HepG2 (cell line): Measurements from ENCODE around the gene GALP. TPM values are rescaled to one million over a fixed set of nuclear protein-coding genes. Genes with fewer than 3 reads are reported as not detected.
A peak's percentile ranks its signal among the peaks of the same experiment; 100 is the strongest.

Experiments used
- ATAC-seq: fragments of 200-7000 bp; cut with Tn5 transposase; 3 replicates; pipeline ENCODE4 v1.9.1; 2020; ENCODE audit warnings: mild to moderate bottlenecking, moderate library complexity
- BruUV-seq: library from RNA; stranded (reverse); fragments of 400-500 nt; replicated peaks from 2 replicates; lab custom pipeline; 2021; lab: Mats Ljungman, UMichigan
- CTCF ChIA-PET: fragments of 300-600 bp; formaldehyde crosslinking; extraction: SDS; loops from one replicate; lab custom pipeline; 2021; ENCODE audit warnings: low total read pairs, inconsistent platforms, low intra/inter-chr PET ratio; lab: Yijun Ruan, JAX
- POLR2A ChIA-PET: fragments of 350-600 bp; sonication (Branson Sonifier 250); formaldehyde crosslinking; loops from one replicate; lab custom pipeline; 2020; ENCODE audit warnings: antibody characterized with exemption, inconsistent platforms; lab: Yijun Ruan, JAX
- DNase-seq: peaks from one replicate; pipeline ENCODE4 v3.0.0-alpha.2; 2015; ENCODE audit warnings: low spot score
- FAIRE-seq: peaks from 3 replicates; lab custom pipeline; 2011; peaks lifted over from hg19 to GRCh38; lab: Jason Lieb, UNC
- H2AFZ ChIP-seq: one replicate; pipeline ENCODE4 v1.6.1; 2011; ENCODE audit warnings: low read length, inconsistent platforms
- H3K27ac ChIP-seq: fragments of 300-600 bp; 3 replicates; pipeline ENCODE4 v1.8.0; 2011; ENCODE audit warnings: mixed run types, mild to moderate bottlenecking, mixed read lengths, low read length, inconsistent platforms; ENCODE audit not compliant: insufficient read depth; ENCODE audit errors: extremely low read length
- H3K27me3 ChIP-seq, 2 experiments: fragments of 200-600 bp in 1 of 2; 2 replicates in 1 of 2; 3 replicates in 1 of 2; pipeline versions ENCODE4 v1.6.0 to v1.8.0; 2011; ENCODE audit warnings: low read length in 2 of 2, mild to moderate bottlenecking in 2 of 2, moderate library complexity in 2 of 2, inconsistent platforms in 1 of 2; ENCODE audit not compliant: insufficient read depth in 2 of 2, control insufficient read depth in 1 of 2
- H3K36me3 ChIP-seq, 2 experiments: fragments of 200-600 bp in 1 of 2; replicated peaks in 1 of 2; 2 replicates in 1 of 2; 3 replicates in 1 of 2; pipeline versions ENCODE4 v1.5.1 to v1.8.0; 2011; ENCODE audit warnings: low read length in 2 of 2, inconsistent platforms in 1 of 2; ENCODE audit not compliant: insufficient read depth in 2 of 2, control insufficient read depth in 1 of 2
- H3K4me1 ChIP-seq: 2 replicates; pipeline ENCODE4 v1.5.1; 2012; ENCODE audit warnings: low read length, inconsistent platforms; ENCODE audit not compliant: insufficient read depth
- H3K4me2 ChIP-seq: 2 replicates; pipeline ENCODE4 v1.6.0; 2011; ENCODE audit warnings: low read depth, low read length, inconsistent platforms
- H3K4me3 ChIP-seq, 3 experiments: fragments of 200-600 bp in 1 of 3; sonication (generic), shearing (Covaris generic) in 1 of 3; replicated peaks in 1 of 3; 2 replicates each; pipeline ENCODE4 v1.5.1; 2011 to 2016; ENCODE audit warnings: low read length in 3 of 3, inconsistent platforms in 2 of 3, low read depth in 2 of 3, mild to moderate bottlenecking in 2 of 3, control low read depth in 1 of 3, mixed read lengths in 1 of 3; ENCODE audit not compliant: insufficient read depth in 1 of 3
- H3K79me2 ChIP-seq: one replicate; pipeline ENCODE4 v1.6.1; 2011; ENCODE audit warnings: low read length, inconsistent platforms; ENCODE audit not compliant: insufficient read depth
- H3K9ac ChIP-seq: 2 replicates; pipeline ENCODE4 v1.6.0; 2011; ENCODE audit warnings: mild to moderate bottlenecking, low read depth, low read length, inconsistent platforms; ENCODE audit not compliant: insufficient read depth
- H3K9me3 ChIP-seq: 2 replicates; pipeline ENCODE4 v1.5.1; 2012; ENCODE audit warnings: mild to moderate bottlenecking, low read length
- H4K20me1 ChIP-seq: 2 replicates; pipeline ENCODE4 v1.6.0; 2011; ENCODE audit warnings: inconsistent platforms, mild to moderate bottlenecking, low read length, moderate library complexity; ENCODE audit not compliant: insufficient read depth
- ATF4 ChIP-seq, 2 experiments: fragments of 450-650 bp in 1 of 2; sonication (generic) in 1 of 2; formaldehyde crosslinking; IDR thresholded peaks; 2 replicates each; pipeline versions ENCODE4 v1.5.0 to v1.8.0; 2020 to 2022; ENCODE audit warnings: mild to moderate bottlenecking in 1 of 2, missing genetic modification reagents in 1 of 2
- DR1 ChIP-seq: sonication (generic); formaldehyde crosslinking; IDR thresholded peaks from 2 replicates; pipeline ENCODE4 v1.8.0; 2021; ENCODE audit warnings: mild to moderate bottlenecking, missing genetic modification reagents, inconsistent platforms
- HIVEP1 ChIP-seq: sonication (generic); formaldehyde crosslinking; IDR thresholded peaks from 2 replicates; pipeline ENCODE4 v1.4.0; 2020; ENCODE audit warnings: mild to moderate bottlenecking, missing genetic modification reagents
- HNF4A ChIP-seq: sonication (generic); formaldehyde crosslinking; IDR thresholded peaks from 2 replicates; pipeline ENCODE4 v1.4.0; 2020; ENCODE audit warnings: missing genetic modification reagents
- HNF4G ChIP-seq, 2 experiments: sonication (generic) in 1 of 2; formaldehyde crosslinking in 1 of 2; IDR thresholded peaks; 2 replicates each; pipeline versions ENCODE4 v1.4.0 to v1.6.1; 2011 to 2020; ENCODE audit warnings: borderline replicate concordance in 2 of 2, low read depth in 2 of 2, mild to moderate bottlenecking in 2 of 2, low read length in 1 of 2, missing genetic modification reagents in 1 of 2, moderate library complexity in 1 of 2
- SP140L ChIP-seq: sonication (generic); formaldehyde crosslinking; IDR thresholded peaks from 2 replicates; pipeline ENCODE4 v1.4.0; 2020; ENCODE audit warnings: missing genetic modification reagents, borderline replicate concordance
- TEAD3 ChIP-seq: optimal IDR thresholded peaks from 2 replicates; pipeline ENCODE3; 2016; ENCODE audit warnings: borderline replicate concordance
- ZFX ChIP-seq: sonication (generic); formaldehyde crosslinking; IDR thresholded peaks from 2 replicates; pipeline ENCODE4 v1.4.0; 2020; ENCODE audit warnings: mild to moderate bottlenecking, low read depth, missing genetic modification reagents, moderate library complexity
- ZFY ChIP-seq: sonication (generic); formaldehyde crosslinking; IDR thresholded peaks from 2 replicates; pipeline ENCODE4 v1.4.0; 2020; ENCODE audit warnings: missing genetic modification reagents
- ZNF263 ChIP-seq: sonication (generic); formaldehyde crosslinking; IDR thresholded peaks from 2 replicates; pipeline ENCODE4 v1.4.0; 2020; ENCODE audit warnings: missing genetic modification reagents
- ZNF275 ChIP-seq: sonication (generic); formaldehyde crosslinking; IDR thresholded peaks from 2 replicates; pipeline ENCODE4 v1.8.0; 2022; ENCODE audit warnings: missing genetic modification reagents, mild to moderate bottlenecking, inconsistent platforms, borderline replicate concordance
- ZNF546 ChIP-seq: sonication (generic); formaldehyde crosslinking; conservative IDR thresholded peaks from 2 replicates; pipeline ENCODE4 v1.8.1; 2023; ENCODE audit warnings: mild to moderate bottlenecking, missing genetic modification reagents
- WGBS: methylation state at CpG from one replicate; pipeline ENCODE4 v1.1.6; 2017; ENCODE audit warnings: low lambda C conversion rate; 5-methylcytosine and 5-hydroxymethylcytosine counted together
- in situ Hi-C: cut with HindIII; loops from 2 replicates; pipeline ENCODE4 v1.10.0; 2017; ENCODE audit warnings: low pct_unique_long_range_greater_than_20kb; ENCODE audit not compliant: extremely low pct_ligation_motif_present
- intact Hi-C: fragments of 100-400 bp; cut with micrococcal nuclease; formaldehyde crosslinking; loops from one replicate; pipeline ENCODE4 v1.10.0; 2022; ENCODE audit not compliant: unreplicated experiment
- polyA plus RNA-seq, 8 experiments: library from polyadenylated mRNA; depleted of rRNA in 3 of 8; stranded (reverse) in 7 of 8; unstranded in 1 of 8; fragments of >200 nt; fragmentation: Illumina TruSeq in 4 of 8; extraction: Trizol in 4 of 8; gene quantifications; 2 replicates each; pipeline versions ENCODE4 v1.2.1 to v1.2.3, GENCODE V29; 2011 to 2016; ENCODE audit warnings: low read depth in 4 of 8, missing spikeins in 1 of 8, mixed read lengths in 1 of 8; ENCODE audit not compliant: insufficient read depth in 1 of 8
- total RNA-seq, 5 experiments: library from RNA; depleted of rRNA; stranded (reverse); fragments of >200 nt; fragmentation: Illumina TruSeq; extraction: Trizol; gene quantifications; 2 replicates each; pipeline ENCODE4 v1.2.3, GENCODE V29; 2016; ENCODE audit warnings: low read depth in 1 of 5

Gene GALP
- total and polyA plus RNA-seq, 2 of the 13 experiments (the other 11 are each of a cell fraction or from before 2014, with no cell fraction given), result not detected

GRCh38 chr19:56131651-56132050, 44.2 kb upstream of the GALP start:
- no peak overlapping the region for H2AFZ ChIP-seq
- CTCF ChIA-PET, result no interaction called here
- FAIRE-seq, result no peak
- WGBS, result 92% methylated on average over 8 of the region's 8 CpGs
- POLR2A ChIA-PET, result interaction anchor here (1.5 to 2.1 kb wide), 4 partner anchors 9 to 12 kb away, joined by 4 to 11 read pairs (median 7); partner anchors contain the start of genes ZNF444 and ZNF787
- intact Hi-C loops (no loop called here), in situ Hi-C loops (no loop called here)
- H3K9me3 ChIP-seq, result no peaks in the 10 kb centered on the region
- ATAC-seq, result no peak
- H3K4me3 ChIP-seq, result no peak overlapping the region
- H3K36me3 ChIP-seq, result no peaks in the 10 kb centered on the region
- no peak overlapping the region for H3K27ac ChIP-seq
- no TSS peak for BruUV-seq
- no peak for TF ChIP-seq ZNF546 (CRISPR knock-in tag)
- TF ChIP-seq SP140L (CRISPR knock-in tag), result no peak
- peaks cover 38% of the 10 kb centered on the region for H3K4me1 ChIP-seq
- H3K9ac ChIP-seq, result no peak overlapping the region
- no peaks in the 10 kb centered on the region for H3K27me3 ChIP-seq
- 0 out of 2 replicates have a peak overlapping the region, but pooled peaks have one; percentile 44 for H3K4me2 ChIP-seq
- DNase-seq, result no peak
- no peaks in the 10 kb centered on the region for H4K20me1 ChIP-seq
- no peaks in the 10 kb centered on the region for H3K79me2 ChIP-seq

- H2AFZ ChIP-seq, result peak overlapping the region; percentile 59
- no peaks in the 10 kb centered on the region for H4K20me1 ChIP-seq
- peak; percentile 50 for DNase-seq
- 30% methylated on average over 14 of the region's 14 CpGs for WGBS
- no peaks in the 10 kb centered on the region for H3K36me3 ChIP-seq
- peak overlapping the region; percentile 45 for H3K27ac ChIP-seq
- peak; percentile 77 for ATAC-seq
- no TSS peak for BruUV-seq
- 0 out of 2 replicates have a peak, but pooled peaks have one; percentile 17 for TF ChIP-seq DR1
- no peak for TF ChIP-seq ZNF275 (CRISPR knock-in tag)
- TF ChIP-seq HNF4A (CRISPR knock-in tag), result peak; percentile 25; the same call in 1 of the 2 replicates
- TF ChIP-seq HIVEP1, result no peak
- TF ChIP-seq ZNF263 (CRISPR knock-in tag), result peak; percentile 74
- no peak for TF ChIP-seq HNF4G (IDR thresholded peaks at IDR 0.05; ENCODE audit: borderline replicate concordance, low read depth, low read length)
- TF ChIP-seq HNF4G (CRISPR knock-in tag; IDR thresholded peaks at IDR 0.05; ENCODE audit: borderline replicate concordance, low read depth), result no peak
- peak; percentile 21; the same call in 1 of the 2 replicates for TF ChIP-seq ZFX (CRISPR knock-in tag)
- peak; percentile 32; the same call in 1 of the 2 replicates for TF ChIP-seq ZFY (CRISPR knock-in tag)
- no peak for TF ChIP-seq ATF4 (CRISPR knock-in tag; IDR thresholded peaks at IDR 0.05)
- TF ChIP-seq TEAD3 (CRISPR knock-in tag), result peak; percentile 85
- no peaks in the 10 kb centered on the region for H3K27me3 ChIP-seq
- intact Hi-C loops, result no loop called here
- no peaks in the 10 kb centered on the region for H3K9me3 ChIP-seq
- FAIRE-seq, result peak; percentile 70
- in situ Hi-C loops, result no loop called here
- H3K4me1 ChIP-seq, result peaks cover 38% of the 10 kb centered on the region
- H3K79me2 ChIP-seq, result no peaks in the 10 kb centered on the region
- 0 out of 2 replicates have a peak overlapping the region, but pooled peaks have one; percentile 7 for H3K9ac ChIP-seq
- peak overlapping the region; percentile 44 for H3K4me2 ChIP-seq
- POLR2A ChIA-PET, result interaction anchor here (1.5 to 2.1 kb wide), 4 partner anchors 8 to 12 kb away, joined by 4 to 11 read pairs (median 7); partner anchors contain the start of genes ZNF444 and ZNF787
- CTCF ChIA-PET, result no interaction called here
- no peak overlapping the region; a peak in 1 of 6 replicates for H3K4me3 ChIP-seq
Observed at GRCh38 chr19:56132316-56132822, 43.4 kb upstream of the GALP start.
